ENCODE results near the gene TTC21A.
"Not testable (repeated sequence)": the region's sequence is repeated elsewhere in the genome, so short reads cannot be mapped to it uniquely, and the experiment has no call there.

The TTC21A gene, protein sequence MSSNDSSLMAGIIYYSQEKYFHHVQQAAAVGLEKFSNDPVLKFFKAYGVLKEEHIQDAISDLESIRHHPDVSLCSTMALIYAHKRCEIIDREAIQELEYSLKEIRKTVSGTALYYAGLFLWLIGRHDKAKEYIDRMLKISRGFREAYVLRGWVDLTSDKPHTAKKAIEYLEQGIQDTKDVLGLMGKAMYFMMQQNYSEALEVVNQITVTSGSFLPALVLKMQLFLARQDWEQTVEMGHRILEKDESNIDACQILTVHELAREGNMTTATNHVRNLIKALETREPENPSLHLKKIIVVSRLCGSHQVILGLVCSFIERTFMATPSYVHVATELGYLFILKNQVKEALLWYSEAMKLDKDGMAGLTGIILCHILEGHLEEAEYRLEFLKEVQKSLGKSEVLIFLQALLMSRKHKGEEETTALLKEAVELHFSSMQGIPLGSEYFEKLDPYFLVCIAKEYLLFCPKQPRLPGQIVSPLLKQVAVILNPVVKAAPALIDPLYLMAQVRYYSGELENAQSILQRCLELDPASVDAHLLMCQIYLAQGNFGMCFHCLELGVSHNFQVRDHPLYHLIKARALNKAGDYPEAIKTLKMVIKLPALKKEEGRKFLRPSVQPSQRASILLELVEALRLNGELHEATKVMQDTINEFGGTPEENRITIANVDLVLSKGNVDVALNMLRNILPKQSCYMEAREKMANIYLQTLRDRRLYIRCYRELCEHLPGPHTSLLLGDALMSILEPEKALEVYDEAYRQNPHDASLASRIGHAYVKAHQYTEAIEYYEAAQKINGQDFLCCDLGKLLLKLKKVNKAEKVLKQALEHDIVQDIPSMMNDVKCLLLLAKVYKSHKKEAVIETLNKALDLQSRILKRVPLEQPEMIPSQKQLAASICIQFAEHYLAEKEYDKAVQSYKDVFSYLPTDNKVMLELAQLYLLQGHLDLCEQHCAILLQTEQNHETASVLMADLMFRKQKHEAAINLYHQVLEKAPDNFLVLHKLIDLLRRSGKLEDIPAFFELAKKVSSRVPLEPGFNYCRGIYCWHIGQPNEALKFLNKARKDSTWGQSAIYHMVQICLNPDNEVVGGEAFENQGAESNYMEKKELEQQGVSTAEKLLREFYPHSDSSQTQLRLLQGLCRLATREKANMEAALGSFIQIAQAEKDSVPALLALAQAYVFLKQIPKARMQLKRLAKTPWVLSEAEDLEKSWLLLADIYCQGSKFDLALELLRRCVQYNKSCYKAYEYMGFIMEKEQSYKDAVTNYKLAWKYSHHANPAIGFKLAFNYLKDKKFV (N-terminal part only)

GRCh38 chr3:39107388-39108199, at the start of gene TTC21A, which contains the start of gene GORASP1:
Gene TTC21A (plus strand): TSS chr3:39107680. CDS start chr3:39107838, 158 bp downstream.
Gene GORASP1 (minus strand): TSS chr3:39107627. CDS start chr3:39107541, 86 bp downstream.
- peak; percentile 30 to 51 for DNase-seq (ENCODE audit: low read depth in 1 of 2, low spot score in 1 of 2)

DNA sequence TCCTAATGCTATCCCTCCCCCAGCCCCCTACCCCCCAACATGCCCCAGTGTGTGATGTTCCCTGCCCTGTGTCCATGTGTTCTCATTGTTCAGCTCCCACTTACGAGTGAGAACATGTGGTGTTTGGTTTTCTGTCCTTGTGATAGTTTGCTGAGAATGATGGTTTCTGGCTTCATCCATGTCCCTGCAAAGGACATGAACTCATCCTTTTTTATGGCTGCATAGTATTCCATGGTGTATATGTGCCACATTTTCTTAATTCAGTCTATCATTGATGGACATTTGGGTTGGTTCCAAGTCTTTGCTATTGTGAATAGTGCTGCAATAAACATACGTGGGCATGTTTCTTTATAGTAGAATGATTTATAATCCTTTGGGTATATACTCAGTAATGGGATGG, 46.3 kb upstream of the TTC21A start:
- DNase-seq (ENCODE audit: low read depth in 1 of 2, low spot score in 1 of 2), result not testable (repeated sequence)

DNA sequence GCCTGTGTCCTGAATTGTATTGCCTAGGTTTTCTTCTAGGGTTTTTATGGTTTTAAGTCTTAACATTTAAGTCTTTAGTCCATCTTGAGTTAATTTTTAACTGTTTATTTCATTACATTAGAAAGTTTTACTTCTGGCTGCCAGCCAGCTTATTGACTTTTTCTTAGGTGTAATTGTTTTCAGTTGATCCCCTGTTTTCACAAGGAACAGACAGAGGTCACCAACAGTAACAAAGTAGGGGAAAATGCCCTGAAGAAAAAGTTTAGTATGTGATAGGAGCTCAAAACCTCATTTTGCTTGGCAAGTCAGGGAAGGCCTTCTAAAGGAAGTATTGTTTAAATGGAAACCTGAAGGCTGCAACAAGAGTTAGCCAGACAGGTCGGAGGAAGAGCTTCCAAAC, 45.3 kb upstream of the TTC21A start:
- DNase-seq (ENCODE audit: low read depth in 1 of 2, low spot score in 1 of 2), result no peak

DNA sequence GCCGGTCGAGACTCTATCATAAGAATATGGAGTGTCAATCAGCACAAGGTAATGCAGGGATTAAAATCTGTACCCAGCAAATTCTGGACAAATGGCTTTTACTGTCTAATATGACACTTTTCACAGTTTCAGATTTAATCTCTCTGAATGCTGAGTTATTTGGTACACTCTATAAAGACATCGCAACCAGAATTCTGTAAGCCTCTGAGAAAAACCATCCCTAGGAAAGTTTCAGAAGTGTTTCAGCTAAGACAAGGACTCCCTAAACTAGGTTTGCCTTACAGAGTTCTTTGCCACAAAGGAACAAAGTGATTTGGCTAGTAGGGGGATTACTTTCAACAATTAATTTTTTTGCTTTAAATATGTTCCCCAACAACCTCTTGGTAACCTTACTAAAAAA, 44.3 kb upstream of the TTC21A start:
- no peak for DNase-seq (ENCODE audit: low read depth in 1 of 2, low spot score in 1 of 2)

GRCh38 chr3:39064646-39065045, 42.8 kb upstream of the TTC21A start:
- DNase-seq (ENCODE audit: low read depth in 1 of 2, low spot score in 1 of 2), result no peak

- DNase-seq (ENCODE audit: low read depth in 1 of 2, low spot score in 1 of 2), result no peak
These were observed 42.3 kb upstream of the TTC21A start for GRCh38 chr3:39065197-39065596.

- no peak for DNase-seq (ENCODE audit: low read depth in 1 of 2, low spot score in 1 of 2)
These were observed 40.2 kb upstream of the TTC21A start for GRCh38 chr3:39067286-39067685.

GRCh38 chr3:39068556-39068955, 38.9 kb upstream of the TTC21A start:
- no peak for DNase-seq (ENCODE audit: low read depth in 1 of 2, low spot score in 1 of 2)

DNA sequence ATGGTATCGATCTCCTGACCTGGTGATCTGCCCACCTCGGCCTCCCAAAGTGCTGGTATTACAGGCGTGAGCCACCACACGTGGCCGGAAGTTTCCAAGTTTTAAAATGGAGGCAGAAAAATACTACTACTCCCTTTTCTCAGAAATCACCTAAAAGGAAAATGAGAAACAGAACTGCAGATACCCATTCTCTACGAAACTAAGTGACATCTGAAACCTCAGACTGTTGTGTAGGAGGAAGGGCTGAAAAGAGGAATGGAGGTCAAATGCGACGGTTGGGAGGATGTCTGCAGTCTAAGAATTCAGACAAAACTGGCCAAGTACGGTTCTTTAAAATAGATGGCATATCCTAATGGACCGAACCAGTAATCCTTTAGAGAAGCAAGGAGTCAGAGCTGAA, 31.6 kb upstream of the TTC21A start:
- no peak for DNase-seq (ENCODE audit: low read depth in 1 of 2, low spot score in 1 of 2)

- DNase-seq (ENCODE audit: low read depth in 1 of 2, low spot score in 1 of 2), result no peak
These were observed 27.9 kb upstream of the TTC21A start for GRCh38 chr3:39079530-39079929.

DNA sequence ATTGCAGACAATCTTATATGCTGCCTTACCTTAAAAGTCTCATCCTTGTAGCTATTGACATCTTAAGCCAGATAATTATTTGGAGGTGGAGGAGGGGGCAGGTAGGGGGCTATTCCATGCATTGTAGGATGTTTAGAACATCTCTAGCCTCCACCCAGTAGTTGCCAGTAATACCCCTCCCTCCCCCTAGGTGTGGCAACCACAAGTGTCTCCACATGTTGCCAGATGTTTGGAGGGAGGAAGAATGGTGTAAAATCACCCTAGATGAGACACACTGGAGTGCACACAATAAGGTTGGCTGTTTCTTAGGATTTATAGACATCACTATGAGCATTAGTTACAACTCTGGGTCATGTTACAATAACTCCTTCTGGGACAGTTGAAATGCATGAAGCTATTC, 27.5 kb upstream of the TTC21A start:
- DNase-seq (ENCODE audit: low read depth in 1 of 2, low spot score in 1 of 2), result no peak

DNA sequence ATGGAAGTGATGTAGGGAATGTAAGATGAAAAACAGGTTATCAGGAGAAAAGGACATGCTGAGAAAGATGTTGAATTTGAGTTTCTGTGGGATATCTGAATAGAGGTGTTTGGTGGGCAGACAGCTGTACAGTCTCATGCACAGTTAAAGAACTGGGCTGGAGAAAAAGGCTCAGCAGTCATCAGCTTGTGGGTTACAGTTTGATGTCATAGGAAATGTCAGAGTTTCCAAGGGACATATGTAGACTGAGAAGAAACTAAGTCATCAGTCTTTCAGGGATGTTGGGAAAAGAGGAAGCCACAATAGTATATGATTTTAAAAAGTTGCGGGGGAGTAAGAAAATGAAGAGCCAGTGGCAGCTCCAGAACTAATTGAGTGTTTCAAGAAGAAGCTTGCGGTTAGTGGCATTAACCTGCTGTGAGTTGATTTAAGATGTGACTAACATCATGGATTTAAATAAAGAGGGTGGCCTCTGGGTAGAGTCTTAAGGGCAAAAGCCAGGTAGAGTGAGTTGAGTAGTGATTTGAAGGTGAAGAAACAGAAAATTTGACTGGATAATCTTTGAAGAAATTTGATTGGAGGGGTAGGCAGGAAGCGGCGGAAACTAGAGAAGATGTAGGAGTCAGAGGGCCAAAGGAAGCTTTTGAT, 24.7 kb upstream of the TTC21A start:
- no peak for DNase-seq (ENCODE audit: low read depth in 1 of 2, low spot score in 1 of 2)

DNA sequence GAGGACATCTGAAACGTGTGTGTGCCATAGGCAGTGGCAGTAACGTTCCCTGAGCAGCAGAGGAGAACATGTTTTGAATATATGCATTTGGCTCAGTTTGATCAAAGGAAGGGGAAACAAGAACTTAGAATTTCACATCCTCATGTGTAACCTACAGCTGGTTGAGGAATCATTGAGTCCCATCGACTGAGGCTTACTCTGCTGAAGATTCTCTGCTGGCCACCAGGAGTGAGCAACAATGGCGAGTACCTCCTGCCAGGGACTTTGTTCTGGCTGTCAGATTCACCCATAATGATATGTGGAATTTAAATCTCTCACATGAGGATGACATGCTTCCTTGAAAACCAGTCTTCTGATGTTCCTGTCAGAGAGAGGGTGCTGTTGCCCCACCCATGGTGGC, 21.3 kb upstream of the TTC21A start:
- DNase-seq (ENCODE audit: low read depth in 1 of 2, low spot score in 1 of 2), result no peak

DNA sequence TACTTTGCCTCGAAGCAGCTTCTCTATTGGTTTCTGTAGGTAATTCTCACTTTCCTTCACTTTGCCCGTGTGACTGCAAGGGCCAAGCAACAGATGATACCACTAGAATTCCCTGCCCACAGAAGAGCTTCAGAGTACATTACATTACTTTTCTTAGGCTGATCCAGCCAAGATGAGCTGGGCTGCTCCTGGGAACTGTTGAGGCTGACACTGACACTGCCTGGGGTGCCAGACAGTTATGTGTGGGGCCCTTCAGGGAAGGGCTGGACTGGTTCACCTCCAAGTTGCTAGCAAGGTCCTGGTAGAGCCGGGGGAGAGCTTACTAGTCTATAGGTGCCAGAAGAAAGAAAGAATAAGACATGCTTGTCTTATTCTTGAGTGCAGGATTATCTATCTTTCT, 19.0 kb upstream of the TTC21A start:
- no peak for DNase-seq (ENCODE audit: low read depth in 1 of 2, low spot score in 1 of 2)

DNA sequence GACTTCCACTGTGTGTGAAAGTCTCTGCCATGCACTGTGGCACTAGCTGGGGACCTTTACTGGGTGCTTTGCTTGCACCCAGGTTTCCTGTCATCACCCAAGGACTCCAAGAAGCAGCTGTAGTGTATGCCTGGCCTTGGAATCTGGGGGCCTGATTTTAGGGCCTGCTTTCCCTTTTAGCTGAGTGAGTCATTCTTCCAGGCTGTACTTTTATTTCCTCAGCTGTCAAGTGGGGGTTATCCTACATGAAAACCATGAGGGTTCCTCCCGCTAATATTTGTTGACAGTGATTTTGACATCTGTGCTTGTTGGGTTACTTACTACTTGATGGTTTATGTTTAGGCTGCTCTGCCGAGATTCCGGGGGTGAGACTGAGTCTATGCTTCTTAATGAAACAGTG, 18.6 kb upstream of the TTC21A start:
- DNase-seq (ENCODE audit: low read depth in 1 of 2, low spot score in 1 of 2), result no peak

DNA sequence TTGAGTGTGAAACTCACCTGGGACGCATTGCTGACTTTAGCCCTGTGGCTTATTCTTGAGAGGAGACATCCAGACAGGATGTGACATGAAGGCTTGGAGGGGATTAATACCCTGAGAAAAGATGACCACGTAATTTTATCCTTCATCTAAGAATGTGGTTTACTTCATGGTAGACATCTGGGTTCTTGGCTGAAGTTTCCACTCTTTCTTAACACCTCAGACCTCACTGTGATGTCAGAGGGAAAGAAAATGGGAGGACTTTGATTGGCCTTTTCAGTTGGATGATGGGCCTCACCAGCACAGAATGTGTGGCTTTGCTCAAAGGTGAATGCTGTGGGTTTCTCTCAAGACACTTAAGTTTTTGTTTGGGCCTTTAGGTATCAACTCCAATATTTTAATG, 16.6 kb upstream of the TTC21A start:
- no peak for DNase-seq (ENCODE audit: low read depth in 1 of 2, low spot score in 1 of 2)

GRCh38 chr3:39094851-39095677, 12.4 kb upstream of the TTC21A start:
- DNase-seq (ENCODE audit: low read depth in 1 of 2, low spot score in 1 of 2), result no peak

- no peak for DNase-seq (ENCODE audit: low read depth in 1 of 2, low spot score in 1 of 2)
These were observed 11.7 kb upstream of the TTC21A start for GRCh38 chr3:39095778-39096177.

GRCh38 chr3:39096775-39097174, 10.7 kb upstream of the TTC21A start:
- no peak for DNase-seq (ENCODE audit: low read depth in 1 of 2, low spot score in 1 of 2)

All from activated CD4-positive, alpha-beta T cell treated with anti-CD3 and anti-CD28 coated beads, Interleukin-2, amount 50 U/mL, for 24 hours (primary cell).